ENCODE data around the gene TCP11L2.

The TCP11L2 gene

DNA sequence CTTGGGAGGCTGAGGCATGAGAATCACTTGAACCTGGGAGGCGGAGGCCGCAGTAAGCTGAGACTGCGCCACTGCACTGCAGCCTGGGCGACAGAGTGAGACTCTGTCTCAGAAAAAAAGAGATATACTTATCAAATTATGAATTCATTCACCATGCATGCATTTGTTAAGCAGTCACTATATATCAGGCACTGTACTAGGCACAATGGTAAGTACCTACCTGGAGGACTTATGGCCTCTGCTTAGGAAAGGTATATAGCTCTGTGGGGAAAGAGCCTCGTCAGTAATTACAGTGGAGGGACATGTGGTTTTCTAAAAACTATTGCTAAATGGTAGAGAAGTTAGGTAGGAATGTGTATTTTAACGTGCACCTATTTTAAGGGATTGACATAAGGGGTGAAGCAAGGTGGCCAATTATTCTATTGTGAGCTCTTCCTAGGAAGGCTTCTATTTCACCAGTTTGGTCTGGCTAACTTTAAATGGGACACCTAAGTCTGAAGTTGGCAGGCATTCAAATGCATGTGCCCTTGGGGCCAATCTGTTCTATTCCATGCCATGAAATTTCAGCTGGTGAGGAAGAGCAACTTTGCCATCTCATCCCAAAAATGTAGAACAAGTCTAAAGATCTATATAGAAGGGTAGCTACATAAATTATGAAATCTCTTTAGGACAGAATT is 15.0 kb downstream of the TCP11L2 start:
- DNase-seq (ENCODE audit: low spot score) (no peak), ATAC-seq (ENCODE audit: low read depth) (peak; percentile 80)
- Histone ChIP-seq H3K4me3 (ENCODE audit: severe bottlenecking) (no peak overlapping the region), H3K4me1 (ENCODE audit: insufficient read depth, poor library complexity, severe bottlenecking) (peaks cover 3% of the 10 kb centered on the region), H3K9me3 (ENCODE audit: severe bottlenecking) (no peaks in the 10 kb centered on the region), H3K27me3 (ENCODE audit: insufficient read depth, poor library complexity, severe bottlenecking) (no peaks in the 10 kb centered on the region), H3K36me3 (ENCODE audit: low read depth) (no peaks in the 10 kb centered on the region), H3K27ac (ENCODE audit: poor library complexity, severe bottlenecking) (peak overlapping the region; percentile 8)
- TF ChIP-seq CTCF (IDR thresholded peaks at IDR 0.05; ENCODE audit: poor library complexity, severe bottlenecking), result no peak

- Histone ChIP-seq H3K27me3 (ENCODE audit: insufficient read depth, poor library complexity, severe bottlenecking) (no peaks in the 10 kb centered on the region), H3K9me3 (ENCODE audit: severe bottlenecking) (no peaks in the 10 kb centered on the region), H3K27ac (ENCODE audit: poor library complexity, severe bottlenecking) (no peak overlapping the region), H3K36me3 (ENCODE audit: low read depth) (no peaks in the 10 kb centered on the region), H3K4me3 (ENCODE audit: severe bottlenecking) (no peak overlapping the region), H3K4me1 (ENCODE audit: insufficient read depth, poor library complexity, severe bottlenecking) (peaks cover 3% of the 10 kb centered on the region)
- ATAC-seq (ENCODE audit: low read depth) (no peak), DNase-seq (ENCODE audit: low spot score) (no peak)
- TF ChIP-seq CTCF (IDR thresholded peaks at IDR 0.05; ENCODE audit: poor library complexity, severe bottlenecking), result no peak
Measured at GRCh38 chr12:106321139-106321850, 18.8 kb downstream of the TCP11L2 start.

GRCh38 chr12:106323537-106323936 is 21.0 kb downstream of the TCP11L2 start:
- Histone ChIP-seq H3K4me1 (ENCODE audit: insufficient read depth, poor library complexity, severe bottlenecking) (no peaks in the 10 kb centered on the region), H3K27me3 (ENCODE audit: insufficient read depth, poor library complexity, severe bottlenecking) (no peaks in the 10 kb centered on the region), H3K9me3 (ENCODE audit: severe bottlenecking) (no peaks in the 10 kb centered on the region), H3K4me3 (ENCODE audit: severe bottlenecking) (no peak overlapping the region), H3K27ac (ENCODE audit: poor library complexity, severe bottlenecking) (no peak overlapping the region), H3K36me3 (ENCODE audit: low read depth) (no peaks in the 10 kb centered on the region)
- ATAC-seq (ENCODE audit: low read depth) (no peak), DNase-seq (ENCODE audit: low spot score) (no peak)
- no peak for TF ChIP-seq CTCF (IDR thresholded peaks at IDR 0.05; ENCODE audit: poor library complexity, severe bottlenecking)

DNA sequence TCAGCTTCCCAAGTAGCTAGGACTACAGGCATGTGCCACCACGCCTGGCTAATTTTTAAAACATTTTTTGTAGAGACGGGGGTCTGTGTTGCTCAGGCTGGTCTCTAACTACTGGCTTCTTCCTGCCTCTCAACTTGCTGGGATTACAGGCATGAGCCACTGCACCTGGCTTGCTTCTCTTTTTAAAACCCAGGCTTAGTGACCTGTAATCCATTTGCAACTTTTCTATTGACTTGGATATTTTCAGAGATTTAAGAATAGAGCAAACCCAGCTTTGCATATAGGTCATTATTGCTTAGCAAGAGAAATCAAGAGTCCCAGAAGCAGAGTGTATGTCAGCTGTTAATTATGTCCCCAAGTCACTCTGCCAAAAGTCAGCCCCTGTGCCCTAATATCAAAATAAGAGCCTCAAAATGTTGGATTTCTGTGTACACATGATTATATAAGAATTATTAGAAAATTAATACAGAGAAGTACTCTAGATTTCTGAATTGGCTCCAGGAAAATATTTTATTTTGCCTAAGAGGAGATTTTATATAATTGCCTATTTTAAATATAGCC is 24.9 kb downstream of the TCP11L2 start:
- DNase-seq (ENCODE audit: low spot score), result no peak
- Histone ChIP-seq H3K9me3 (ENCODE audit: severe bottlenecking) (no peaks in the 10 kb centered on the region), H3K27me3 (ENCODE audit: insufficient read depth, poor library complexity, severe bottlenecking) (no peaks in the 10 kb centered on the region), H3K36me3 (ENCODE audit: low read depth) (no peaks in the 10 kb centered on the region), H3K4me3 (ENCODE audit: severe bottlenecking) (no peak overlapping the region), H3K27ac (ENCODE audit: poor library complexity, severe bottlenecking) (no peak overlapping the region), H3K4me1 (ENCODE audit: insufficient read depth, poor library complexity, severe bottlenecking) (no peaks in the 10 kb centered on the region)
- ATAC-seq (ENCODE audit: low read depth), result no peak
- TF ChIP-seq CTCF (IDR thresholded peaks at IDR 0.05; ENCODE audit: poor library complexity, severe bottlenecking), result no peak
